VCaP (cell line): ENCODE data around the gene SMARCD3.
A peak's percentile ranks its signal among the peaks of the same experiment; 100 is the strongest.

Experiments used
- H3K27ac ChIP-seq: fragments of 450-650 bp; 2 replicates; pipeline ENCODE4 v1.5.1; 2017
- TF ChIP-seq, protein P1 (sequence below): fragments of 450-650 bp; conservative IDR thresholded peaks from 2 replicates; pipeline ENCODE4 v1.5.1; 2017; ENCODE audit warnings: mild to moderate bottlenecking, moderate library complexity

The SMARCD3 gene

DNA sequence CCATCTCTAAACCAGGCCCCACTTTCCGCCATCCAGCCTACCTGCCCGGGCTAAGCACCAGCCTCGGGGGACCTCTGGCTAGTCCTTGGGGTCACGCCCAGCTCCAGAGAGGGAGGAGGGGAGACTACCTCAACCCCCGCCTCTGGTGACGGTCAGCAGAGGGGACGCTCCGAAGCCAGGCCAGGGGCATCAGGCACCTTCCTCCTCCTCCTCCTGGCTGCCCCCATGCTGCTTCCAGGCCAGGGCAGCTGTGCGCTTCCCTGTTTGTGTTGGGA, 4.0 kb upstream of the SMARCD3 start:
- TF ChIP-seq, protein P1, sequence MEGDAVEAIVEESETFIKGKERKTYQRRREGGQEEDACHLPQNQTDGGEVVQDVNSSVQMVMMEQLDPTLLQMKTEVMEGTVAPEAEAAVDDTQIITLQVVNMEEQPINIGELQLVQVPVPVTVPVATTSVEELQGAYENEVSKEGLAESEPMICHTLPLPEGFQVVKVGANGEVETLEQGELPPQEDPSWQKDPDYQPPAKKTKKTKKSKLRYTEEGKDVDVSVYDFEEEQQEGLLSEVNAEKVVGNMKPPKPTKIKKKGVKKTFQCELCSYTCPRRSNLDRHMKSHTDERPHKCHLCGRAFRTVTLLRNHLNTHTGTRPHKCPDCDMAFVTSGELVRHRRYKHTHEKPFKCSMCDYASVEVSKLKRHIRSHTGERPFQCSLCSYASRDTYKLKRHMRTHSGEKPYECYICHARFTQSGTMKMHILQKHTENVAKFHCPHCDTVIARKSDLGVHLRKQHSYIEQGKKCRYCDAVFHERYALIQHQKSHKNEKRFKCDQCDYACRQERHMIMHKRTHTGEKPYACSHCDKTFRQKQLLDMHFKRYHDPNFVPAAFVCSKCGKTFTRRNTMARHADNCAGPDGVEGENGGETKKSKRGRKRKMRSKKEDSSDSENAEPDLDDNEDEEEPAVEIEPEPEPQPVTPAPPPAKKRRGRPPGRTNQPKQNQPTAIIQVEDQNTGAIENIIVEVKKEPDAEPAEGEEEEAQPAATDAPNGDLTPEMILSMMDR, result no peak
- peak overlapping the region; percentile 85 for H3K27ac ChIP-seq

DNA sequence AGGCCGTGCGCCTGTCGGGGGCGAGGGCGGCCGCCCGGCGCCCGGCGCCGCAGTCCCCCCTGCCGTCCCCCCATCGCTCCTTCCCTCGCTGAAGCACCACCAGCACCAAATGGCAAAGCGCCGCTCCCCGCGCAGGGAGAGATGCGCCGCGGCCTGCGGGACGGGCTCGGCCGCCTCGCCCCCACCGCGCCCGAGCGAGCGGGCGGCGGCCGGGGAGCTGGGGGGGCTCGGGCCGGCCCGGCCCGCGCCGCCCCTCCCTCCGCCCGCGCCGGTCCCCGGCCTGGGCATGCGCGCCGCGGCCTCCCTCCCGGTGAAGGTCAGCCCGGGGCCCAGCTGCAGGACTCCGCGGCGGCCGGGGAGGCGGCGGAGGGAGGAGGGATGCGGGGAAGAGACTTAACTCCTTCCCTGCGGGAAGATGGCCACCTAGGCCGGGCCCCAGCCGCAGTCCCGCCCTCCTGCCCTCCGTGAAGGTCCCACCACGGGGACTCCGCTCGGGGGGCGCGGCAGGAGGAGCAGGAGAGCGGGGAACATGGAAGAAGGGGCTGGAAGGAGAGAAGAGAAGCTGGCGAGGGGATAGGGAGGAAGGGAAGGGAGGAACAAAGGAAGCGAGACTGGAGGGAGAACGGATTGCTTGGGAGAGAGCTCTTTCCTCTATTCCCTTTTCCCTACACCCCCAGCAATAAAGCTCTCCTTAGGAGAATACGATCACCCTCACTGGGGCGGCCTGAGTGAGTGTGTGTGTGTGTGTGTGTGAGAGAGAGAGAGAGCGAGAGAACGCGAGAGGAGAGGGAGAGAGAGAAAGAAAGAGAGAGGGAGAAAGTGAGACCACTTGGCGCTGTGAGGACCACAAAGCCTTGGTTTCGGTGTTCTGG, 3.4 kb upstream of the SMARCD3 start:
- TF ChIP-seq, protein P1, result 0 out of 2 replicates have a peak, but pooled peaks have one; percentile 7
- H3K27ac ChIP-seq, result peak overlapping the region; percentile 85

- peak overlapping the region; percentile 85 for H3K27ac ChIP-seq
- TF ChIP-seq, protein P1, result no peak
Observed at GRCh38 chr7:151251328-151251688, 2.8 kb upstream of the SMARCD3 start.

GRCh38 chr7:151250181-151251132, 2.0 kb upstream of the SMARCD3 start:
- peak overlapping the region; percentile 85; the same call in 1 of the 2 replicates for H3K27ac ChIP-seq
- TF ChIP-seq, protein P1, result no peak

DNA sequence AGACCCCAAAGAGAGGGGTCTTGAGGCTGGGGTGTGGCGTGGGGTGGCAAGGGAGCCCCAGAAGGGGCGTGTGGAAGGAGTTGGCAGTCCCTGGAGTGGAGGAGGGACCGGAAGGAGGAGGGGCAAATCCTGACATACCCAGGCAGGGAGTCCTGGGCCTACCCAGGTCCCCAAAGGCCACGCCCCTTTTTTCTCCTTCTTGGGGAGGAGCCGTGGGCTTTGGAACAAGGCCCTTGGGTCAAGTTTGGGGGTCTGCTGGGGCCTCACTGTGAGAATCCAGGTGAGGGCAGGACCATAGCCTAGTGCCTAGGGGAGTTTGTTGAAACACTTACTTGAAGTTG, 1.2 kb upstream of the SMARCD3 start:
- TF ChIP-seq, protein P1, result no peak
- peak overlapping the region; percentile 84 for H3K27ac ChIP-seq

GRCh38 chr7:151249034-151249731, 689 bp upstream of the SMARCD3 start:
- TF ChIP-seq, protein P1, result no peak
- peak overlapping the region; percentile 84 for H3K27ac ChIP-seq
